Mesothelial cell of epicardium (in vitro differentiated cells): ENCODE data around the gene CHRNA10. TPM values are rescaled to one million over a fixed set of nuclear protein-coding genes. Genes with fewer than 3 reads are reported as not detected.

ENCODE experiments used
- DNase-seq, 2 experiments: peaks; one replicate each; pipeline ENCODE4 v3.0.0; 2021; ENCODE audit warnings: low spot score in 2 of 2; ENCODE audit not compliant: unreplicated experiment in 2 of 2
- H3K27ac Mint-ChIP-seq: 2 replicates; pipeline ENCODE4 v1.8.0; 2021; ENCODE audit warnings: mixed read lengths
- H3K27me3 Mint-ChIP-seq: 2 replicates; pipeline ENCODE4 v1.8.0; 2021; ENCODE audit warnings: low read depth, mixed read lengths
- H3K36me3 Mint-ChIP-seq: 2 replicates; pipeline ENCODE4 v1.8.0; 2021; ENCODE audit warnings: mixed read lengths
- H3K4me1 Mint-ChIP-seq: 2 replicates; pipeline ENCODE4 v1.8.0; 2021; ENCODE audit warnings: mixed read lengths
- H3K4me3 Mint-ChIP-seq: 2 replicates; pipeline ENCODE4 v1.8.0; 2021; ENCODE audit warnings: mild to moderate bottlenecking, moderate library complexity, mixed read lengths
- H3K9me3 Mint-ChIP-seq: 2 replicates; pipeline ENCODE4 v1.8.0; 2021; ENCODE audit warnings: mixed read lengths
- CTCF ChIP-seq: fragments of 200-600 bp; sonication (generic); IDR thresholded peaks from one replicate; pipeline ENCODE4 v1.5.0; 2021; ENCODE audit warnings: antibody characterized with exemption; ENCODE audit not compliant: unreplicated experiment
- total RNA-seq: library from RNA; stranded (reverse); gene quantifications from 3 replicates; pipeline ENCODE4 v1.2.1, GENCODE V29; 2021

The CHRNA10 gene
- total RNA-seq, 1 donor from 2014 or later: 2.9 TPM

GRCh38 chr11:3626250-3626960 is 44.8 kb downstream of the CHRNA10 start:
- Mint-ChIP-seq H3K9me3 (no peaks in the 10 kb centered on the region), H3K27me3 (no peaks in the 10 kb centered on the region), H3K36me3 (no peaks in the 10 kb centered on the region), H3K27ac (no peak overlapping the region), H3K4me3 (no peak overlapping the region), H3K4me1 (no peaks in the 10 kb centered on the region)
- no peak for TF ChIP-seq CTCF
- DNase-seq: no peak

- Mint-ChIP-seq H3K36me3 (no peaks in the 10 kb centered on the region), H3K9me3 (no peaks in the 10 kb centered on the region), H3K4me3 (no peak overlapping the region), H3K27me3 (no peaks in the 10 kb centered on the region), H3K27ac (no peak overlapping the region), H3K4me1 (no peaks in the 10 kb centered on the region)
- TF ChIP-seq CTCF: no peak
- no peak for DNase-seq
These were observed 47.3 kb downstream of the CHRNA10 start for GRCh38 chr11:3623767-3624458.

- Mint-ChIP-seq H3K27ac (no peak overlapping the region), H3K4me1 (peaks cover 1% of the 10 kb centered on the region), H3K27me3 (no peaks in the 10 kb centered on the region), H3K4me3 (no peak overlapping the region), H3K36me3 (no peaks in the 10 kb centered on the region), H3K9me3 (no peaks in the 10 kb centered on the region)
- no peak for DNase-seq
- no peak for TF ChIP-seq CTCF
These were observed 48.1 kb downstream of the CHRNA10 start for GRCh38 chr11:3623121-3623520.

GRCh38 chr11:3622521-3622920 is 48.7 kb downstream of the CHRNA10 start:
- TF ChIP-seq CTCF: no peak
- no peaks in the 10 kb centered on the region for H3K9me3 Mint-ChIP-seq
- no peak overlapping the region for H3K27ac Mint-ChIP-seq
- no peaks in the 10 kb centered on the region for H3K27me3 Mint-ChIP-seq
- H3K36me3 Mint-ChIP-seq: no peaks in the 10 kb centered on the region
- H3K4me3 Mint-ChIP-seq: no peak overlapping the region
- peaks cover 7% of the 10 kb centered on the region for H3K4me1 Mint-ChIP-seq
- DNase-seq: no peak

GRCh38 chr11:3617990-3618389 is 53.2 kb downstream of the CHRNA10 start:
- Mint-ChIP-seq H3K27me3 (no peaks in the 10 kb centered on the region), H3K4me3 (no peak overlapping the region), H3K4me1 (peaks cover 37% of the 10 kb centered on the region), H3K27ac (no peak overlapping the region), H3K36me3 (no peaks in the 10 kb centered on the region), H3K9me3 (no peaks in the 10 kb centered on the region)
- no peak for TF ChIP-seq CTCF
- DNase-seq: no peak
